PC-3 (cell line): Measurements from ENCODE around the gene BCAS2. TPM values are rescaled to one million over a fixed set of nuclear protein-coding genes. Genes with fewer than 3 reads are reported as not detected.

Source experiments
- ATAC-seq: fragments of 200-7000 bp; cut with Tn5 transposase; 2 replicates; pipeline ENCODE4 v1.9.1; 2020; ENCODE audit warnings: mild to moderate bottlenecking, moderate library complexity
- BruUV-seq: library from RNA; stranded (reverse); fragments of 400-500 nt; replicated peaks from 2 replicates; lab custom pipeline; 2021; lab: Mats Ljungman, UMichigan
- CTCF ChIA-PET: fragments of 300-600 bp; sonication (Branson Sonifier 250); formaldehyde crosslinking; loops from one replicate; lab custom pipeline; 2022; ENCODE audit warnings: antibody characterized with exemption; lab: Charles Lee
- POLR2A ChIA-PET: fragments of 300-600 bp; sonication (Branson Sonifier 250); formaldehyde crosslinking; loops from one replicate; lab custom pipeline; 2022; ENCODE audit warnings: antibody characterized with exemption; ENCODE audit not compliant: unreplicated experiment; lab: Charles Lee
- DNase-seq: peaks from one replicate; pipeline ENCODE4 v3.0.0-alpha.2; 2015
- H2AFZ ChIP-seq: fragments of 300-600 bp; sonication (generic); 2 replicates; pipeline ENCODE4 v1.6.0; 2016; ENCODE audit warnings: antibody characterized with exemption, low read length
- H3F3A ChIP-seq: fragments of 300-600 bp; sonication (generic); one replicate; pipeline ENCODE4 v1.6.0; 2017; ENCODE audit warnings: antibody characterized with exemption, low read length, control low read depth, mild to moderate bottlenecking; ENCODE audit not compliant: unreplicated experiment
- H3K27ac ChIP-seq: fragments of 300-600 bp; sonication (generic); 2 replicates; pipeline ENCODE4 v1.5.1; 2016; ENCODE audit warnings: mild to moderate bottlenecking, low read length
- H3K27me3 ChIP-seq: fragments of 300-600 bp; sonication (generic); 2 replicates; pipeline ENCODE4 v1.6.1; 2016; ENCODE audit warnings: low read length, mixed read lengths
- H3K36me3 ChIP-seq: fragments of 300-600 bp; sonication (generic); 2 replicates; pipeline ENCODE4 v1.6.1; 2016; ENCODE audit warnings: low read depth, mixed run types, low read length, mixed read lengths
- H3K4me1 ChIP-seq: fragments of 300-600 bp; sonication (generic); 2 replicates; pipeline ENCODE4 v1.5.1; 2016; ENCODE audit warnings: low read length; ENCODE audit not compliant: insufficient read depth
- H3K4me2 ChIP-seq: fragments of 300-600 bp; sonication (generic); 2 replicates; pipeline ENCODE4 v1.6.0; 2016; ENCODE audit warnings: low read length
- H3K4me3 ChIP-seq: fragments of 300-600 bp; sonication (generic); 2 replicates; pipeline ENCODE4 v1.5.1; 2016; ENCODE audit warnings: mild to moderate bottlenecking, low read length, mixed read lengths
- H3K79me2 ChIP-seq: fragments of 300-600 bp; sonication (generic); 2 replicates; pipeline ENCODE4 v1.6.1; 2017; ENCODE audit warnings: low read length, mixed read lengths
- H3K9ac ChIP-seq: fragments of 300-600 bp; sonication (generic); 2 replicates; pipeline ENCODE4 v1.6.0; 2016; ENCODE audit warnings: mild to moderate bottlenecking, low read length
- H3K9me2 ChIP-seq: fragments of 300-600 bp; sonication (generic); replicated peaks from 2 replicates; pipeline ENCODE4 v1.6.1; 2016; ENCODE audit warnings: mixed run types, low read length, mixed read lengths
- H3K9me3 ChIP-seq: fragments of 300-600 bp; sonication (generic); 2 replicates; pipeline ENCODE4 v1.6.1; 2016; ENCODE audit warnings: low read length, mixed read lengths
- H4K20me1 ChIP-seq: fragments of 300-600 bp; sonication (generic); 2 replicates; pipeline ENCODE4 v1.6.1; 2016; ENCODE audit warnings: low read length, mixed read lengths
- EZH2 ChIP-seq: fragments of 300-600 bp; sonication (generic); IDR thresholded peaks from one replicate; pipeline ENCODE4 v1.6.1; 2017; ENCODE audit warnings: antibody characterized with exemption, mild to moderate bottlenecking, low read length; ENCODE audit not compliant: unreplicated experiment
- EZH2phosphoT487 ChIP-seq: fragments of 300-600 bp; sonication (generic); IDR thresholded peaks from 2 replicates; pipeline ENCODE4 v1.6.1; 2018; ENCODE audit warnings: mild to moderate bottlenecking, antibody characterized with exemption, low read length, borderline replicate concordance
- intact Hi-C: fragments of 100-400 bp; cut with micrococcal nuclease; formaldehyde crosslinking; loops from 2 replicates; pipeline ENCODE4 v1.9.0; 2023
- total RNA-seq: library from RNA; depleted of rRNA; stranded (reverse); fragments of >200 nt; gene quantifications from 2 replicates; pipeline ENCODE4 v1.2.3, GENCODE V29; 2014
- TF ChIP-seq, protein P1 (sequence below): fragments of 300-600 bp; sonication (generic); conservative IDR thresholded peaks from 2 replicates; pipeline ENCODE4 v1.5.1; 2017; ENCODE audit warnings: antibody characterized with exemption, low read depth, mild to moderate bottlenecking, low read length

BCAS2 gene
- total RNA-seq, 1 experiment from 2014 or later, result 70.1 TPM

- Histone ChIP-seq H3K9ac (no peak overlapping the region), H2AFZ (no peak overlapping the region), H3K9me3 (no peaks in the 10 kb centered on the region), H3K27me3 (no peaks in the 10 kb centered on the region), H3F3A (no peaks in the 10 kb centered on the region), H3K4me2 (no peak overlapping the region), H3K79me2 (no peaks in the 10 kb centered on the region), H3K27ac (no peak overlapping the region), H3K4me3 (no peak overlapping the region), H3K4me1 (no peaks in the 10 kb centered on the region), H3K36me3 (no peaks in the 10 kb centered on the region), H4K20me1 (no peaks in the 10 kb centered on the region), H3K9me2 (no peaks in the 10 kb centered on the region)
- POLR2A ChIA-PET, result no interaction called here
- intact Hi-C loops, result loop anchor here (10.0 kb wide), 1 partner anchor 90 kb away; no protein-coding TSS in a partner anchor
- ATAC-seq (no peak), DNase-seq (no peak)
- no TSS peak for BruUV-seq
- CTCF ChIA-PET, result no interaction called here
- TF ChIP-seq EZH2phosphoT487 (no peak), EZH2 (no peak)
- TF ChIP-seq, protein P1, sequence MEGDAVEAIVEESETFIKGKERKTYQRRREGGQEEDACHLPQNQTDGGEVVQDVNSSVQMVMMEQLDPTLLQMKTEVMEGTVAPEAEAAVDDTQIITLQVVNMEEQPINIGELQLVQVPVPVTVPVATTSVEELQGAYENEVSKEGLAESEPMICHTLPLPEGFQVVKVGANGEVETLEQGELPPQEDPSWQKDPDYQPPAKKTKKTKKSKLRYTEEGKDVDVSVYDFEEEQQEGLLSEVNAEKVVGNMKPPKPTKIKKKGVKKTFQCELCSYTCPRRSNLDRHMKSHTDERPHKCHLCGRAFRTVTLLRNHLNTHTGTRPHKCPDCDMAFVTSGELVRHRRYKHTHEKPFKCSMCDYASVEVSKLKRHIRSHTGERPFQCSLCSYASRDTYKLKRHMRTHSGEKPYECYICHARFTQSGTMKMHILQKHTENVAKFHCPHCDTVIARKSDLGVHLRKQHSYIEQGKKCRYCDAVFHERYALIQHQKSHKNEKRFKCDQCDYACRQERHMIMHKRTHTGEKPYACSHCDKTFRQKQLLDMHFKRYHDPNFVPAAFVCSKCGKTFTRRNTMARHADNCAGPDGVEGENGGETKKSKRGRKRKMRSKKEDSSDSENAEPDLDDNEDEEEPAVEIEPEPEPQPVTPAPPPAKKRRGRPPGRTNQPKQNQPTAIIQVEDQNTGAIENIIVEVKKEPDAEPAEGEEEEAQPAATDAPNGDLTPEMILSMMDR, result no peak
Measured at GRCh38 chr1:114554577-114554976, 26.8 kb downstream of the BCAS2 start.

GRCh38 chr1:114552106-114552639 lies 29.2 kb downstream of the BCAS2 start:
- no peak overlapping the region for H3K4me3 ChIP-seq
- H3K27me3 ChIP-seq, result no peaks in the 10 kb centered on the region
- H3F3A ChIP-seq, result no peaks in the 10 kb centered on the region
- ATAC-seq, result no peak
- H3K4me2 ChIP-seq, result no peak overlapping the region
- no TSS peak for BruUV-seq
- no peaks in the 10 kb centered on the region for H3K4me1 ChIP-seq
- no peaks in the 10 kb centered on the region for H3K9me2 ChIP-seq
- TF ChIP-seq EZH2, result no peak
- TF ChIP-seq EZH2phosphoT487, result no peak
- TF ChIP-seq, protein P1, result no peak
- H3K9ac ChIP-seq, result no peak overlapping the region
- H3K9me3 ChIP-seq, result no peaks in the 10 kb centered on the region
- H3K27ac ChIP-seq, result no peak overlapping the region
- intact Hi-C loops, result loop anchor here (10.0 kb wide), 1 partner anchor 87 kb away; no protein-coding TSS in a partner anchor
- ChIA-PET CTCF (no interaction called here), POLR2A (no interaction called here)
- H2AFZ ChIP-seq, result no peak overlapping the region
- H4K20me1 ChIP-seq, result no peaks in the 10 kb centered on the region
- no peaks in the 10 kb centered on the region for H3K79me2 ChIP-seq
- DNase-seq, result no peak
- no peaks in the 10 kb centered on the region for H3K36me3 ChIP-seq

- intact Hi-C loops, result loop anchor here (10.0 kb wide), 1 partner anchor 87 kb away; no protein-coding TSS in a partner anchor
- no peaks in the 10 kb centered on the region for H3K27me3 ChIP-seq
- no peak for ATAC-seq
- no peak overlapping the region for H3K4me2 ChIP-seq
- H3K9me2 ChIP-seq, result no peaks in the 10 kb centered on the region
- H3K9ac ChIP-seq, result no peak overlapping the region
- H3K4me3 ChIP-seq, result no peak overlapping the region
- BruUV-seq, result no TSS peak
- H3F3A ChIP-seq, result no peaks in the 10 kb centered on the region
- H3K27ac ChIP-seq, result no peak overlapping the region
- H4K20me1 ChIP-seq, result no peaks in the 10 kb centered on the region
- no peak overlapping the region for H2AFZ ChIP-seq
- H3K9me3 ChIP-seq, result no peaks in the 10 kb centered on the region
- no peaks in the 10 kb centered on the region for H3K79me2 ChIP-seq
- TF ChIP-seq, protein P1, result no peak
- TF ChIP-seq EZH2, result no peak
- TF ChIP-seq EZH2phosphoT487, result no peak
- no peaks in the 10 kb centered on the region for H3K36me3 ChIP-seq
- POLR2A ChIA-PET, result interaction anchor here (0.6 kb wide), 1 partner anchor 118 kb away, joined by 6 read pairs; the partner anchor contains the start of gene DENND2C
- no peaks in the 10 kb centered on the region for H3K4me1 ChIP-seq
- CTCF ChIA-PET, result no interaction called here
- DNase-seq, result no peak
Measured at GRCh38 chr1:114551400-114551799, 30.0 kb downstream of the BCAS2 start.
